Cardiac fibroblast (primary cell): Measurements from ENCODE around the gene TBATA.

Experiments used
- DNase-seq, 2 donors: peaks; one replicate each; pipeline versions ENCODE4 v3.0.0 to v3.0.0-alpha.2; 2010; ENCODE audit warnings: low read depth in 2 of 2
- H3K4me3 ChIP-seq, 2 donors: replicated peaks in 1 of 2; 1 replicate in 1 of 2; 2 replicates in 1 of 2; pipeline ENCODE4 v1.5.1; 2011; ENCODE audit warnings: low read depth in 2 of 2, low read length in 2 of 2, mild to moderate bottlenecking in 2 of 2, moderate library complexity in 1 of 2
- CTCF ChIP-seq: IDR thresholded peaks from one replicate; pipeline ENCODE4 v1.5.1; 2011; ENCODE audit warnings: low read depth, mild to moderate bottlenecking, low read length, inconsistent platforms

Gene TBATA

GRCh38 chr10:70738761-70739121, 46.4 kb downstream of the TBATA start:
- TF ChIP-seq CTCF, result no peak
- DNase-seq, result no peak
- H3K4me3 ChIP-seq, result no peak overlapping the region

- H3K4me3 ChIP-seq, result no peak overlapping the region
- TF ChIP-seq CTCF, result peak; percentile 4
- no peak for DNase-seq
These were observed 47.0 kb downstream of the TBATA start for GRCh38 chr10:70738006-70738760.

GRCh38 chr10:70737250-70737649, 47.9 kb downstream of the TBATA start:
- H3K4me3 ChIP-seq, result no peak overlapping the region
- DNase-seq, result no peak
- no peak for TF ChIP-seq CTCF

GRCh38 chr10:70736525-70736924, 48.7 kb downstream of the TBATA start:
- no peak for TF ChIP-seq CTCF
- no peak for DNase-seq
- H3K4me3 ChIP-seq, result no peak overlapping the region

GRCh38 chr10:70735161-70735560, 50.0 kb downstream of the TBATA start:
- no peak overlapping the region for H3K4me3 ChIP-seq
- no peak for DNase-seq
- no peak for TF ChIP-seq CTCF

GRCh38 chr10:70733051-70733450, 52.1 kb downstream of the TBATA start:
- no peak for TF ChIP-seq CTCF
- H3K4me3 ChIP-seq, result no peak overlapping the region

GRCh38 chr10:70732569-70732968, 52.6 kb downstream of the TBATA start:
- TF ChIP-seq CTCF, result no peak
- no peak overlapping the region for H3K4me3 ChIP-seq
- DNase-seq, result no peak

More at GRCh38 chr10:70733051-70733450, 52.1 kb downstream of the TBATA start:
- no peak for DNase-seq
